ENCODE data around the gene RBM33. TPM values are rescaled to one million over a fixed set of nuclear protein-coding genes. Genes with fewer than 3 reads are reported as not detected.

The RBM33 gene
- total RNA-seq, 1 donor from 2014 or later = 75.2 TPM

GRCh38 chr7:155820246-155820645 lies 175.8 kb downstream of the RBM33 start:
- no peak for DNase-seq (ENCODE audit: low spot score)
- intact Hi-C loops (cut with micrococcal nuclease) = no loop called here
- H3K36me3 Mint-ChIP-seq (ENCODE audit: low read depth) = no peaks in the 10 kb centered on the region
- H3K27ac Mint-ChIP-seq = no peak overlapping the region
- H3K27me3 Mint-ChIP-seq (ENCODE audit: insufficient read depth) = peaks cover 12% of the 10 kb centered on the region
- peaks cover 4% of the 10 kb centered on the region for H3K4me1 Mint-ChIP-seq (ENCODE audit: low read depth)
- H3K9me3 Mint-ChIP-seq = no peaks in the 10 kb centered on the region
- no peak overlapping the region for H3K4me3 Mint-ChIP-seq

GRCh38 chr7:155820788-155821187 lies 176.3 kb downstream of the RBM33 start:
- H3K9me3 Mint-ChIP-seq = no peaks in the 10 kb centered on the region
- H3K4me1 Mint-ChIP-seq (ENCODE audit: low read depth) = no peaks in the 10 kb centered on the region
- intact Hi-C loops (cut with micrococcal nuclease) = no loop called here
- no peaks in the 10 kb centered on the region for H3K36me3 Mint-ChIP-seq (ENCODE audit: low read depth)
- no peak for DNase-seq (ENCODE audit: low spot score)
- no peak overlapping the region for H3K4me3 Mint-ChIP-seq
- no peak overlapping the region for H3K27ac Mint-ChIP-seq
- peaks cover 7% of the 10 kb centered on the region for H3K27me3 Mint-ChIP-seq (ENCODE audit: insufficient read depth)

GRCh38 chr7:155821851-155822250 lies 177.4 kb downstream of the RBM33 start:
- Mint-ChIP-seq H3K27ac (no peak overlapping the region), H3K27me3 (ENCODE audit: insufficient read depth) (peaks cover 11% of the 10 kb centered on the region), H3K4me1 (ENCODE audit: low read depth) (no peaks in the 10 kb centered on the region), H3K36me3 (ENCODE audit: low read depth) (no peaks in the 10 kb centered on the region), H3K4me3 (no peak overlapping the region), H3K9me3 (no peaks in the 10 kb centered on the region)
- intact Hi-C loops (cut with micrococcal nuclease) = no loop called here
- no peak for DNase-seq (ENCODE audit: low spot score)

- no peak overlapping the region for H3K4me3 Mint-ChIP-seq
- intact Hi-C loops (cut with micrococcal nuclease) = no loop called here
- no peak overlapping the region for H3K27ac Mint-ChIP-seq
- H3K4me1 Mint-ChIP-seq (ENCODE audit: low read depth) = no peaks in the 10 kb centered on the region
- H3K9me3 Mint-ChIP-seq = no peaks in the 10 kb centered on the region
- no peaks in the 10 kb centered on the region for H3K36me3 Mint-ChIP-seq (ENCODE audit: low read depth)
- no peak for DNase-seq (ENCODE audit: low spot score)
- peaks cover 9% of the 10 kb centered on the region for H3K27me3 Mint-ChIP-seq (ENCODE audit: insufficient read depth)
These were observed 179.9 kb downstream of the RBM33 start for GRCh38 chr7:155824227-155824886.

GRCh38 chr7:155825336-155825735 lies 180.9 kb downstream of the RBM33 start:
- Mint-ChIP-seq H3K36me3 (ENCODE audit: low read depth) (no peaks in the 10 kb centered on the region), H3K4me1 (ENCODE audit: low read depth) (no peaks in the 10 kb centered on the region), H3K9me3 (no peaks in the 10 kb centered on the region), H3K4me3 (no peak overlapping the region), H3K27ac (no peak overlapping the region), H3K27me3 (ENCODE audit: insufficient read depth) (peaks cover 9% of the 10 kb centered on the region)
- intact Hi-C loops (cut with micrococcal nuclease) = no loop called here
- DNase-seq (ENCODE audit: low spot score) = no peak

GRCh38 chr7:155829796-155830470 lies 185.5 kb downstream of the RBM33 start:
- Mint-ChIP-seq H3K4me1 (ENCODE audit: low read depth) (no peaks in the 10 kb centered on the region), H3K4me3 (no peak overlapping the region), H3K27ac (no peak overlapping the region), H3K27me3 (ENCODE audit: insufficient read depth) (peaks cover 4% of the 10 kb centered on the region), H3K36me3 (ENCODE audit: low read depth) (no peaks in the 10 kb centered on the region), H3K9me3 (no peaks in the 10 kb centered on the region)
- DNase-seq (ENCODE audit: low spot score) = no peak
- intact Hi-C loops (cut with micrococcal nuclease) = no loop called here

Other genes starting within 250 kb of the RBM33 start
- gene EN2, start 186.5 kb upstream of the RBM33 start, total RNA-seq = not detected in 2 replicates
- gene CNPY1, start 98.1 kb upstream of the RBM33 start, total RNA-seq = not detected in 2 replicates
- gene SHH, start 167.8 kb downstream of the RBM33 start, total RNA-seq = not detected in 2 replicates